ENCODE results near the gene TMED9.

TMED9 gene

GRCh38 chr5:177595026-177595585, 3.1 kb downstream of the TMED9 start:
- TF ChIP-seq CTCF (IDR thresholded peaks at IDR 0.05) (no peak), ZFX (IDR thresholded peaks at IDR 0.05; ENCODE audit: borderline replicate concordance) (no peak)
- no peak overlapping the region for H3K27ac ChIP-seq

GRCh38 chr5:177595991-177596774, 4.2 kb downstream of the TMED9 start:
- no peak for TF ChIP-seq CTCF (IDR thresholded peaks at IDR 0.05)
- TF ChIP-seq ZFX (IDR thresholded peaks at IDR 0.05; ENCODE audit: borderline replicate concordance) = no peak
- no peak overlapping the region for H3K27ac ChIP-seq

GRCh38 chr5:177596775-177597238, 4.8 kb downstream of the TMED9 start:
- TF ChIP-seq CTCF (IDR thresholded peaks at IDR 0.05) (no peak), ZFX (IDR thresholded peaks at IDR 0.05; ENCODE audit: borderline replicate concordance) (no peak)
- no peak overlapping the region for H3K27ac ChIP-seq

- no peak overlapping the region for H3K27ac ChIP-seq
- TF ChIP-seq CTCF (IDR thresholded peaks at IDR 0.05) (no peak), ZFX (IDR thresholded peaks at IDR 0.05; ENCODE audit: borderline replicate concordance) (no peak)
These were observed 6.5 kb downstream of the TMED9 start for GRCh38 chr5:177598477-177598876.

- TF ChIP-seq ZFX (IDR thresholded peaks at IDR 0.05; ENCODE audit: borderline replicate concordance) = no peak
- no peak for TF ChIP-seq CTCF (IDR thresholded peaks at IDR 0.05)
- peak within 1 kb of the TSS; percentile 69 for H3K27ac ChIP-seq
These were observed 7.9 kb downstream of the TMED9 start, which contains the start of gene B4GALT7 for GRCh38 chr5:177599731-177600507. B4GALT7 (plus strand) TSS chr5:177600132; CDS start chr5:177600211, 79 bp downstream.

- TF ChIP-seq CTCF (IDR thresholded peaks at IDR 0.05) (no peak), ZFX (IDR thresholded peaks at IDR 0.05; ENCODE audit: borderline replicate concordance) (no peak)
- peak overlapping the region; percentile 69 for H3K27ac ChIP-seq
These were observed 8.6 kb downstream of the TMED9 start for GRCh38 chr5:177600508-177601018.

Data from 22Rv1 (cell line).